Embryonic facial prominence (tissue), 1 donor: ENCODE results near the gene DNAJB14.
"Not testable (repeated sequence)": the region's sequence is repeated elsewhere in the genome, so short reads cannot be mapped to it uniquely, and the experiment has no call there.

Experiments
- DNase-seq: peaks from one replicate; pipeline ENCODE4 v3.0.0-alpha.2; 2016; ENCODE audit errors: extremely low spot score

DNAJB14 gene

DNA sequence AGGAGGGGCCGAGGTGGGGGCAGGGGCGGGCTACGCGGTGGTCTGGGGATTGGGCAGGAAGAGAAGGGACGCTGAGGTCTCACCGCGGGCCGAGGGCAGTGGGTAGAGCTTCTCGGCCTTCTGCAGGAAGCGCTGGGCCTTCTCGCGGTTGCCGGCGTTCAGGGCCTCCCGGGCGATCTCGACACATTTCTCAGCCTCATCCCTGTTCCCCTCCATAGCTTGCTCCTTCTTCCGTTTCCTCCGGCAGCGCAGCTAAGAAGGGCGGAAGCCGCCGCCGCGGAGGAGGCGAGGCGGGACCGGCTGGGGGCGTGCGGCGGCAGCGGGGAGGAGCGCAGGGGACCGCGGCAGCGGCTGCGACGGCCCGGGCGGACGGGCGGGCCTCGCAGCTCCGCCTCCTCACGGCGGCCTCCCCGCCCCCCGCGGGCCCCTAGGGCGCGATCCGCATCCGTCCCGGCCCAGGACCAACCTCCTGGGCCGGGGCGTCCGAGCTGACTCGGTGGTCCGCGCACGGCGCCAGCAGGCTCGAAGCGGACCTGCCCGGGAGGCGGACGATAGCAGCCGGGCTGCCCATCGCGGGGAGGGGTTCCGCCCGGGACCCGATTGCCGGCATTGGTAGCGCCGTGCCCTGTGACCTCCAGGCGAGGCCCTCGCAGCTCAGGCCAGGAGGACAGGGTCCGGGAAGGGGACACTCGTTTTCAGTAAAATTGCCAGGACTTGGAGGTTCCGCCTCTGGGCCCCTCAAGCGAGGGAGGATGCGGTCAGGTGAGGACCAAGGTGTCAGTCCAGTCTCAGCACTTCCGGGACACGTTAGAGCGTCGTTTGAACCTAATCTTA lies at the start of gene DNAJB14:
Gene DNAJB14, minus strand, starts transcription at position 263 of the 834 bp plus-strand sequence. Its CDS starts 47 bp downstream, at position 216.
- peak; percentile 64 for DNase-seq

DNA sequence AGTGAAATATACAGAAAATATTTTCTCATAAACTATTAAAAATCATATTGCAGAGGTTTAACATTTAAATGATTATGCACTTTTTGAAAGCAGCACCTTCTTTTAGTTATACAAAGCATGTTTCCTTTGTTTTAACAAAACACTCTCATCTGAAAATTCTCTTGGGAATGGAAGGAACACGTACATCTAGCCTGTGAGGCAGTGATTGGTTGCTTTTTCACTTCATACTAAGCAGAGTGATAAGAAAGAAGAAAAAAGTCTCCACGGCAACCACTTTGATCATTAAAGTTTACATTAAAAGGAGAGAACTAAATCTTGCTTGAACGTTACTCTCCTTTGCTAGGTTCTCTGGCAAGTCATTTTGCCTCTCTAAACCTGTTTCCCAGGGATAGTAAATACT lies 45.3 kb upstream of the DNAJB14 start:
- DNase-seq, result no peak

- DNase-seq, result no peak
Observed at GRCh38 chr4:99987681-99988080, 41.3 kb upstream of the DNAJB14 start.

GRCh38 chr4:99986792-99987191 lies 40.4 kb upstream of the DNAJB14 start:
- no peak for DNase-seq

GRCh38 chr4:99983289-99983943 lies 37.0 kb upstream of the DNAJB14 start:
- no peak for DNase-seq

GRCh38 chr4:99979872-99980271 lies 33.5 kb upstream of the DNAJB14 start:
- no peak for DNase-seq

DNA sequence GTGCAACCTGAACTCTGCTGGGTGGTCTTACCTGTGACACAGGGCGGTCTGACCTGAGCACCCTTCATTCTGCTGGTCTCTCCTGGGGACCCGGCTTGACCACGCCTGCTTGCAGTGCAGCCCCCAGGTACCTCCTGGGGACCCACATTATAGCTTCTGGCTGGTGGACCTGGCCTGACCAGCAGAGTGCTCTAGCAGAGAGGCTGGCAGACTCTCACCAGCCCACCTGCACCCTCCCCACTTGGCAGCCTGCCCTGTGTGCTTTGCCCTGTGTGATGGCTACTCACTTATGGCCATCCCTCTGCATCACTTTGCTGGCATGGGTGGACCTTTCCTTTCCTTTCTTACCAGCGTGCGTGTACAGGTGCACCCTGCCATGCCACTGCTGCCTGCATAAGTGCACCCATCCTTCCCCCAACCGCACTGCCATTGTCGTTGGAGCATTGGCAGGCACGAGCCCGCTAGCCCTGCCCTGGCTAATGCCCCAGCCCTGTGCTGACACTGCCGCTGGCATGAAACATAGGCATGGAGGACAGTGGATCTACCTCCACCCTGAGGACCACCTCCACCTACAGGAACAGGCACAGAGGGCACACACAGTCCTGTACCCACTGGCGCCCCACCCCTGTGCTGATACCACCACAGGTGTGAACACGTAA lies 25.2 kb upstream of the DNAJB14 start:
- no peak for DNase-seq

- DNase-seq, result no peak
Observed at GRCh38 chr4:99968330-99968729, 21.9 kb upstream of the DNAJB14 start.

GRCh38 chr4:99966692-99967091 lies 20.3 kb upstream of the DNAJB14 start:
- no peak for DNase-seq

DNA sequence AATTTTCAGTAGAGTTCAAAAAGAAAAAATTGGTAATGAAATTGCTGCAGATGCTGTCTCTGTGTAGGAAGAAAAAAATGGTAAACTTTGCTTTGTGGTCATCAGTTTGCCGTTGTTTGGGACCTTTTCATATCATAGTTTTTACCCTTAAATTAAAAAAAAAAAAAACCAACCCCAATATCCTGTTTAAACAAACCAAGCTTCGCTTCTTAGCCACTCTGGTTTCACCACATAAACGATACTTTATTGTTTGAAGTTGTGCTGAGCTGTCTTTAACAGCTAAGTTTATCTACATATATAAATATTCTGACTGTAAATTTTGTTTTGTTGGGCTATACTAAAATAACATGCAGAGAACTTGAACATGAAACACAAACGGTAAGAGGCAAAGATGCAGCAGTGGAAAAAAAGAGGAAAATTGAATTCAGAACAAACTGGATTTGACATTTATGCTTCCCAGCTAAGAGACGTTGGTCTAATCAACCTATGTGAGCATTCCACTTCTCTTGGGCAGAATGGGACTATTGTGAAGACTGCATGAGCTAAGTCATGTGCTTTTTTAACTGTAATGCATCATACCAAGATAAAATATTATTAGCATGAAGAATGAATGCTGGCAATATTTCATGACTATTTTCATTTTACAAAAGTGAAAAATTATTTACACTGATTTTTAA lies 19.4 kb upstream of the DNAJB14 start:
- DNase-seq, result no peak

DNA sequence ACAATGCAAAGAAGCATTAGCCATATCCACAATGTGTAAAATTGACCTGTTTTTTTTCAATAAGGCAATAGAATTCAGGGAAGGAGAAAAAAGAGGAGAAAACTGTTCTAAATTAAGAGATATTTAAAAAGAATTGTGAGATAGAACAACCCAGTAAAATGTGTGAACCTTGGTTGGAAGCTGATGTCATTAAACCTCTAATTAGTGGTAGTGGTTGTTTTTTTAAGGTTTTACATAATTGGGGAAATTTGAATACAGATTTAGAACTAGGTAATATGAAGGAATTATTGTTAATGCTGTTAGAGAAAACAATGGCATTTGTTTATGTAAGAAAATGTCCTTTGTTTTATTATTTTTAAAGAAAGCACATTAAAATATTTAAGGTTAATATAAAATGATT lies 18.8 kb upstream of the DNAJB14 start:
- DNase-seq, result no peak

DNA sequence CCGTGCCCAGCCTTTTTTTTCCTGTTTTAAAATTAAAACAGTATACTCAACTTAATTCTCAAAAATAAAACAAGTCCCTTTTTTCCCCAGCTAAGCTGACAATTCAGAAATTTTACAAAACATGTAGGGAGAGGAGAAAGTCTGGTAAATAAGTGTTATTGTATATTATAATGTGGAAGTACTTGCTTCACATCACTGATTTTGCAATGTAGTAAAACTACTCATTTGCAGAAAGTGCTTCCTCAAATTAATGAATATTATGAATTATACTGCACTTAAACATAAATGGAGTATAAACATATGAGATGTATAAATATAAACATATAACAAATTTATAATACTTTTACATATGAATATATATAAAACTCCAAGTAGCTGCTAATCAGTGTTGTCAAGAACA lies 15.3 kb upstream of the DNAJB14 start:
- DNase-seq, result no peak

DNA sequence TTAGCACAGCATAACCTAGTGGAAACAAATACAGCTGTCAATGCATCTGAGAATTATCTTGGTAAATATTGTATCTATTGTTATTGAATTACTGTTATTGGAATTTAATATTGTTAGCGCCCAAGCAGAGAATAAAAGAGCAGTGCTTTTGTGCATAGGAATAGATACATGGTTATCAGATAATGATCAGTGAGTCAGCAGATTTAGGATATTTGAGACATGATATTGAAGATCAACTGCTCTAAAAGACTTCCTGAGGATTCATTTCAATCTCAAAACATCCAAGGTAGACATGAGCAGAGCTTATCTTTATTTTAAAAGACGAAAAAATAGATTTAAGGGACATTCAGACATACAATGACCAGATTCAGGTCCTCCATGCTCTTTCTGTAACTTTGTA lies 14.2 kb upstream of the DNAJB14 start:
- no peak for DNase-seq

DNA sequence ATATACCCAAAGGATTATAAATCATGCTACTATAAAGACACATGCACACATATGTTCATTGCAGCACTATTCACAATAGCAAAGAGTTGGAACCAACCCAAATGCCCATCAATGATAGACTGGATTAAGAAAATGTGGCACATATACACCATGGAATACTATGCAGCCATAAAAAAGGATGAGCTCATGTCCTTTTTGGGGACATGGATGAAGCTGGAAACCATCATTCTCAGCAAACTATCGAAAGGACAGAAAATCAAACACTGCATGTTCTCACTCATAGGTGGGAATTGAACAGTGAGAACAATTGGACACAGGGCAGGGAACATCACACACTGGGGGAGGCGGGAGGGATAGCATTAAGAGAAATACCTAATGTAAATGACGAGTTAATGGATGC lies 11.8 kb upstream of the DNAJB14 start:
- not testable (repeated sequence) for DNase-seq

GRCh38 chr4:99950913-99951254 lies 4.5 kb upstream of the DNAJB14 start:
- DNase-seq, result no peak

DNA sequence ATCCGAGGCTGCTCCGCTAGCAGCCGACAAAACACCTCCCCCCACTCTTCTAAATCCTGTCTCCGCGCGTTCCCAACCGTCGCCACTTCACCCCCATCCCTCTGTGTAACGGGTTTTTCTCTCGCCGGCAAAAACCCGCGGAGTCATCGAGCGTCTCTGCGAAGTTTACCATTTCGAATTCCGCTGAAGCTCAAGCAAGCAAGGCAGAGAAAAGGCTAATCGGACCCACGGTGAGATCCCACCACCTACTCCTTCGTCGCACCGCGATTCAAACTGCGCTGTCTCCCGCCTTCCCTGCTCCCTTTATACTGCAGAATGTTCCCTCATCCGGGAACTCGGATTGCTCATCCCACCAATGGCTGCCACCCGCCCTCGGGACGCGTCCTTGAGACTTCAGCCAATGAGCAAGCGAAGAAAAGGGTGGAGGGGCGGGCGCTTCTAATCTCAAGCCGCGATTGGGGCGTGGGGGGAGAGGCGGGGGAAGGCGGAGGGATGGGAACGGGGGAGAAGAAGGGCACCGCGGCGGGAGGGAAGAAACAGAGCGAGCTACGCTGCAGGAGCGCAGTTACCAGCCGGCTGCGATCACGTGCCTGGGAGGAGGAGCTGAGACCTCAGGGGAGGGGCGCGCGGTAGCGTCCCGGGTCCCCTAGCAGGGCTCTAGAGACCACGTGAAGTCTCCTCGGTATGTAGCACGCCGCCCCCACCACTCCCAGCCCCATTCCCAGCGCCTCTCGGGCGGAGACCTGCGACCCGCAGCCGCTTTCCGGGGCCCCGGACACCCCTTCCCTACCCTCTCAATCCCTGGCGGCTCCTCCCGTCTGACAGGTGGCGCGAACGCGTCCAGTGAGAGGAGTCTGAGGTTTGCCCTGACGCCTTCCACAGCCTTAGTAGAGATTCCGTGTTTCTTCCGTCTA lies 3.8 kb upstream of the DNAJB14 start, which contains the start of gene H2AZ1:
Gene H2AZ1, minus strand, starts transcription at position 277 of the 914 bp plus-strand sequence. Its CDS starts 105 bp downstream, at position 172.
- peak; percentile 98 for DNase-seq

DNA sequence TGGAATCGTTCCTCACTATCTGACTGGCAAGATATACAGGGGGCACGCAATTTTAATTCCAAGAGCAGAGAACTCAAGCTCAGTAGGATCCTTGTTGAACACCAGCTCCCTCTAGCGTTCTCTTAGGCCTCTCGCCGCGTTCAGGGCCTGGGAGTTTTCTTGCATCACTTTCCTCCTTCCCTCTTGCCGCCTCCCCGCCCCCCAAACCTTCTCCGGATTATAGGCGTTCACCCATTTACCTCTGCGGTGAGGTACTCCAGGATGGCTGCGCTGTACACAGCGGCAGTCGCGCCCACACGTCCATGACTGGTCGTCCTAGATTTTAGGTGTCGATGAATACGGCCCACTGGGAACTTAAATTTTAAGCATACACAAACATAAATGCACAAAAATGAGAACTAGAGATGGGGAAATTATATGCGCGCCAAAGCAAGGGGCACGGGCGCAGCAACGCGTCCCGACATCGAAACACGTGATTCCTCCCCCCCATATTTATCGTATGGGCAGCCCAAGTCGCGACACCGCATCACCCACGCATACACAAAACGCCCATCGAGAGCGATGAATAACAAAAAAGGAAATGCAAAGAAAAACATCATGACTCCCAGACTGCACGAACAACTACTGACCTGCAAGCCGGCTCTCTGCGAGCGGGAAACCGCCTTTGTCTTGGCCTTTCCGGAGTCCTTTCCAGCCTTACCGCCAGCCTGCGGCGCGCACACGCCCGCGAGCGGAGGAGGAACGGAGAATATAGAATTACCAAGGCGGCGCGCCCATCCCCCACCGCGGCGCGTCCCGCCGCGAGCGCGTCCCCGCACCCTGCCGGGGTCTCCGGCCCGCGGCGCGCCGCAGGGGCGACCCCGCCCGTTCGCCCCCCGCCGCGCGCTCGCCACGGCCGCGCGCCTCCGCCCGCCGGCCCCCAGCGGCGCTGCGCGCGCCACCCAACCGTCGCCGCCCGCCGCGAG lies 2.9 kb upstream of the DNAJB14 start:
- peak; percentile 92 for DNase-seq

DNA sequence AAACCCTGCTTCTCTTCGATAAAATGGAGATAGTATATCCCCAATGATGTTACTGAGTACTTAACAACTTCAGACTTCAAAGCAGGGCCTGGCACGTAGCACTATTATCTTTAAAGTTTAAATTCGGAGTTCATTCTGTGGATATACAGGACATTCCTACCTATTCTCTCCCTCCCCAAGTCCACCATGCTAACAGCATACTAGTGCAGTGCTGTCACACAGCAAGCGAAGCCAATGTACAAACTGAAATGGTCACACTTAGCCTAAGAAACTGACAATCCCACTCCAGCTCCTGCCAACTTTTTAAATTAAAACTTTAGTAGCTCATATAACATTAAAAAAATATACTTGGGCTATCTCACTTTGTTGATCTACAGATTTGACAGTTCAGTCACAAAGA lies 1.2 kb upstream of the DNAJB14 start:
- DNase-seq, result no peak

GRCh38 chr4:99947190-99947578 lies 766 bp upstream of the DNAJB14 start:
- no peak for DNase-seq
